Subcutaneous abdominal adipose tissue (tissue), 5 donors: ENCODE measurements around the gene ASAP2.
A peak's percentile ranks its signal among the peaks of the same experiment; 100 is the strongest.

Source experiments
- H3K27ac ChIP-seq: one replicate; pipeline ENCODE4 v1.7.0; 2013; ENCODE audit warnings: low read depth, mild to moderate bottlenecking, inconsistent platforms, low read length, moderate library complexity
- H3K27me3 ChIP-seq, 5 donors: one replicate each; pipeline ENCODE4 v1.7.0; 2013; ENCODE audit warnings: low read length in 5 of 5, inconsistent platforms in 1 of 5; ENCODE audit not compliant: control insufficient read depth in 5 of 5, insufficient read depth in 4 of 5
- H3K36me3 ChIP-seq, 5 donors: one replicate each; pipeline ENCODE4 v1.7.0; 2013; ENCODE audit warnings: low read length in 5 of 5; ENCODE audit not compliant: control insufficient read depth in 5 of 5, insufficient read depth in 5 of 5
- H3K4me1 ChIP-seq, 5 donors: one replicate each; pipeline ENCODE4 v1.7.0; 2013; ENCODE audit warnings: low read length in 5 of 5, mild to moderate bottlenecking in 3 of 5, moderate library complexity in 1 of 5; ENCODE audit not compliant: control insufficient read depth in 5 of 5, insufficient read depth in 5 of 5
- H3K4me3 ChIP-seq, 5 donors: one replicate each; pipeline ENCODE4 v1.7.0; 2013; ENCODE audit warnings: low read length in 5 of 5, low read depth in 1 of 5
- H3K9ac ChIP-seq, 5 donors: one replicate each; pipeline ENCODE4 v1.7.0; 2013; ENCODE audit warnings: low read length in 5 of 5, mild to moderate bottlenecking in 4 of 5, moderate library complexity in 3 of 5
- H3K9me3 ChIP-seq, 5 donors: one replicate each; pipeline ENCODE4 v1.7.0; 2013; ENCODE audit warnings: low read length in 5 of 5; ENCODE audit not compliant: control insufficient read depth in 5 of 5
- donor health status: healthy.
- donor health status: healthy.
- donor health status: healthy.
- donor health status: healthy.
- donor health status: healthy.

The ASAP2 gene

GRCh38 chr2:9269295-9269694 lies 62.7 kb downstream of the ASAP2 start:
- Histone ChIP-seq H3K4me1 (peaks cover 2 to 23% (median 3%) of the 10 kb centered on the region in 5 donors), H3K27me3 (no peaks in the 10 kb centered on the region), H3K36me3 (no peaks in the 10 kb centered on the region), H3K27ac (no peak overlapping the region), H3K4me3 (no peak overlapping the region), H3K9ac (peak overlapping the region in 1 of 5 donors; percentile 17), H3K9me3 (no peaks in the 10 kb centered on the region)

- Histone ChIP-seq H3K36me3 (no peaks in the 10 kb centered on the region), H3K9me3 (no peaks in the 10 kb centered on the region), H3K9ac (peak overlapping the region in 1 of 5 donors; percentile 17), H3K4me1 (peaks cover 0 to 23% (median 0%) of the 10 kb centered on the region in 5 donors), H3K27me3 (no peaks in the 10 kb centered on the region), H3K4me3 (no peak overlapping the region), H3K27ac (no peak overlapping the region)
These were observed 63.2 kb downstream of the ASAP2 start for GRCh38 chr2:9269695-9270360.

GRCh38 chr2:9271091-9271490 lies 64.5 kb downstream of the ASAP2 start:
- Histone ChIP-seq H3K27ac (no peak overlapping the region), H3K9ac (no peak overlapping the region), H3K36me3 (no peaks in the 10 kb centered on the region), H3K27me3 (no peaks in the 10 kb centered on the region), H3K4me3 (no peak overlapping the region), H3K4me1 (peaks cover 3 to 35% (median 12%) of the 10 kb centered on the region in 5 donors), H3K9me3 (no peaks in the 10 kb centered on the region)

- Histone ChIP-seq H3K36me3 (no peaks in the 10 kb centered on the region), H3K27me3 (no peaks in the 10 kb centered on the region), H3K9me3 (no peaks in the 10 kb centered on the region), H3K9ac (no peak overlapping the region), H3K27ac (no peak overlapping the region), H3K4me1 (peaks cover 3 to 34% (median 13%) of the 10 kb centered on the region in 5 donors), H3K4me3 (no peak overlapping the region)
These were observed 65.1 kb downstream of the ASAP2 start for GRCh38 chr2:9271691-9272090.

GRCh38 chr2:9273486-9274130 lies 67.0 kb downstream of the ASAP2 start:
- H3K36me3 ChIP-seq: no peaks in the 10 kb centered on the region
- H3K4me3 ChIP-seq: no peak overlapping the region
- H3K9ac ChIP-seq: no peak overlapping the region
- H3K4me1 ChIP-seq: peaks cover 3 to 39% (median 22%) of the 10 kb centered on the region in 5 donors
- H3K27me3 ChIP-seq: no peaks in the 10 kb centered on the region
- H3K9me3 ChIP-seq: no peaks in the 10 kb centered on the region
- H3K27ac ChIP-seq: no peak overlapping the region

- Histone ChIP-seq H3K9me3 (no peaks in the 10 kb centered on the region), H3K27ac (no peak overlapping the region), H3K4me3 (no peak overlapping the region), H3K9ac (peak overlapping the region in 1 of 5 donors; percentile 11), H3K36me3 (peaks cover 0 to 7% (median 5%) of the 10 kb centered on the region in 5 donors), H3K27me3 (no peaks in the 10 kb centered on the region), H3K4me1 (peaks cover 3 to 35% (median 22%) of the 10 kb centered on the region in 5 donors)
These were observed 68.2 kb downstream of the ASAP2 start for GRCh38 chr2:9274701-9275343.

- no peaks in the 10 kb centered on the region for H3K9me3 ChIP-seq
- no peak overlapping the region for H3K4me3 ChIP-seq
- no peaks in the 10 kb centered on the region for H3K27me3 ChIP-seq
- H3K9ac ChIP-seq: peak overlapping the region in 1 of 5 donors; percentile 13
- H3K36me3 ChIP-seq: peaks cover 0 to 8% (median 7%) of the 10 kb centered on the region in 5 donors
- H3K27ac ChIP-seq: peak overlapping the region; percentile 5
- H3K4me1 ChIP-seq: peaks cover 3 to 35% (median 22%) of the 10 kb centered on the region in 5 donors
These were observed 68.8 kb downstream of the ASAP2 start for GRCh38 chr2:9275399-9275798.

- Histone ChIP-seq H3K9ac (no peak overlapping the region), H3K4me1 (peaks cover 3 to 35% (median 22%) of the 10 kb centered on the region in 5 donors), H3K27ac (no peak overlapping the region)
These were observed 69.5 kb downstream of the ASAP2 start for GRCh38 chr2:9276074-9276473.

GRCh38 chr2:9276901-9277451 lies 70.4 kb downstream of the ASAP2 start:
- Histone ChIP-seq H3K27ac (no peak overlapping the region), H3K9me3 (no peaks in the 10 kb centered on the region), H3K27me3 (no peaks in the 10 kb centered on the region), H3K4me3 (no peak overlapping the region), H3K9ac (peak overlapping the region in 1 of 5 donors; percentile 53), H3K36me3 (peaks cover 0 to 20% (median 17%) of the 10 kb centered on the region in 5 donors), H3K4me1 (peaks cover 3 to 35% (median 22%) of the 10 kb centered on the region in 5 donors)

More at GRCh38 chr2:9276074-9276473, 69.5 kb downstream of the ASAP2 start:
- Histone ChIP-seq H3K9me3 (no peaks in the 10 kb centered on the region), H3K36me3 (peaks cover 0 to 13% (median 12%) of the 10 kb centered on the region in 5 donors), H3K4me3 (no peak overlapping the region), H3K27me3 (no peaks in the 10 kb centered on the region)
